Raji (cell line): ENCODE data around the gene RGS12.

ENCODE experiments used
- POLR2A ChIP-seq: IDR thresholded peaks from 2 replicates; pipeline ENCODE4 v1.6.1; 2011; ENCODE audit warnings: low read depth, low read length, control low read depth; ENCODE audit not compliant: insufficient read depth

RGS12 gene, protein sequence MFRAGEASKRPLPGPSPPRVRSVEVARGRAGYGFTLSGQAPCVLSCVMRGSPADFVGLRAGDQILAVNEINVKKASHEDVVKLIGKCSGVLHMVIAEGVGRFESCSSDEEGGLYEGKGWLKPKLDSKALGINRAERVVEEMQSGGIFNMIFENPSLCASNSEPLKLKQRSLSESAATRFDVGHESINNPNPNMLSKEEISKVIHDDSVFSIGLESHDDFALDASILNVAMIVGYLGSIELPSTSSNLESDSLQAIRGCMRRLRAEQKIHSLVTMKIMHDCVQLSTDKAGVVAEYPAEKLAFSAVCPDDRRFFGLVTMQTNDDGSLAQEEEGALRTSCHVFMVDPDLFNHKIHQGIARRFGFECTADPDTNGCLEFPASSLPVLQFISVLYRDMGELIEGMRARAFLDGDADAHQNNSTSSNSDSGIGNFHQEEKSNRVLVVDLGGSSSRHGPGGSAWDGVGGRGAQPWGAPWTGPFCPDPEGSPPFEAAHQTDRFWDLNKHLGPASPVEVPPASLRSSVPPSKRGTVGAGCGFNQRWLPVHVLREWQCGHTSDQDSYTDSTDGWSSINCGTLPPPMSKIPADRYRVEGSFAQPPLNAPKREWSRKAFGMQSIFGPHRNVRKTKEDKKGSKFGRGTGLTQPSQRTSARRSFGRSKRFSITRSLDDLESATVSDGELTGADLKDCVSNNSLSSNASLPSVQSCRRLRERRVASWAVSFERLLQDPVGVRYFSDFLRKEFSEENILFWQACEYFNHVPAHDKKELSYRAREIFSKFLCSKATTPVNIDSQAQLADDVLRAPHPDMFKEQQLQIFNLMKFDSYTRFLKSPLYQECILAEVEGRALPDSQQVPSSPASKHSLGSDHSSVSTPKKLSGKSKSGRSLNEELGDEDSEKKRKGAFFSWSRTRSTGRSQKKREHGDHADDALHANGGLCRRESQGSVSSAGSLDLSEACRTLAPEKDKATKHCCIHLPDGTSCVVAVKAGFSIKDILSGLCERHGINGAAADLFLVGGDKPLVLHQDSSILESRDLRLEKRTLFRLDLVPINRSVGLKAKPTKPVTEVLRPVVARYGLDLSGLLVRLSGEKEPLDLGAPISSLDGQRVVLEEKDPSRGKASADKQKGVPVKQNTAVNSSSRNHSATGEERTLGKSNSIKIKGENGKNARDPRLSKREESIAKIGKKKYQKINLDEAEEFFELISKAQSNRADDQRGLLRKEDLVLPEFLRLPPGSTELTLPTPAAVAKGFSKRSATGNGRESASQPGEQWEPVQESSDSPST (N-terminal part only)

DNA sequence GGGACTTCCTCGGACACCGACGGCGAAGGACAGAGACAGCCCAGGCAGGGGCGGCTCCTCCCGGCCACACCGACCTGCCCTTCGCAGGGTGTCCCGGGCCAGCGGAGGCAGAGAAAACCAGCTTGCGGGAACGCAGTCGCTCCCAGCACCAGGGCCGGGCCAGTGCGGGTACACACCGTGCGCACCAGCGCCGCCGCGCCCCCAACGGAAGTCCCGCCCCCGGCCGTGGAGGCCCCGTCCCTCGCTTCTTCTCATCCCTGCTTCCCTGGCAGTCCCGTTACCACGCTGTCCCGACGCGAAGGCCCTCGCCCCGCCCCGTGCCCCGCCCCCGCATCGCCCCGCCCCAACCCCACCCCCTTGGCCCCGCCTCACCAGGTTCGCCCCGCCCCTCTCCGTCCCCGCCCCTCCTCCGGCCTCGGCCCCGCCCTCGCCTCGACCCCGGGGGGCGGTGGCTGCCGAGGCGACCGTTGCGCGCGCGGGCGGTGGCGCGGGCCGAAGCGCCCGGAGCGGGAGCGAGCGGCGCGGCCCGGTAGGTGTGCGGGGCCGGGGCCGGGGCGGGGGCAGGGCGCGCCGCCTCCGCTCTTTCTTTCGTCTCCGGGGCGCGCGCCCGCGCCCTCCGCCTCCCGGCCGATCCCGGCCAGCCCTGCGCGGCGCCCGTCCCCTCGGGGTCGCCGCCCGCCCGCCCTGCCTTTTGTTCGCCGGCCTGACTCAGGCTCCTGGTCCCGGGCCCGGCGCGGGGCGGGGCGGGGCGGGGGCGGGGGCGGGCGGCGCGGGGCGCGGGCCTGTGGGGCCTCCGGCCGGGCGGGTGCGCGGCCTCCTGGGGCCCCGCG, at the start of gene RGS12:
RGS12 (plus strand) TSS at position 451 of the 830 bp plus-strand sequence. CDS start 23,150 bp downstream, outside the sequence.
- no peak for TF ChIP-seq POLR2A

DNA sequence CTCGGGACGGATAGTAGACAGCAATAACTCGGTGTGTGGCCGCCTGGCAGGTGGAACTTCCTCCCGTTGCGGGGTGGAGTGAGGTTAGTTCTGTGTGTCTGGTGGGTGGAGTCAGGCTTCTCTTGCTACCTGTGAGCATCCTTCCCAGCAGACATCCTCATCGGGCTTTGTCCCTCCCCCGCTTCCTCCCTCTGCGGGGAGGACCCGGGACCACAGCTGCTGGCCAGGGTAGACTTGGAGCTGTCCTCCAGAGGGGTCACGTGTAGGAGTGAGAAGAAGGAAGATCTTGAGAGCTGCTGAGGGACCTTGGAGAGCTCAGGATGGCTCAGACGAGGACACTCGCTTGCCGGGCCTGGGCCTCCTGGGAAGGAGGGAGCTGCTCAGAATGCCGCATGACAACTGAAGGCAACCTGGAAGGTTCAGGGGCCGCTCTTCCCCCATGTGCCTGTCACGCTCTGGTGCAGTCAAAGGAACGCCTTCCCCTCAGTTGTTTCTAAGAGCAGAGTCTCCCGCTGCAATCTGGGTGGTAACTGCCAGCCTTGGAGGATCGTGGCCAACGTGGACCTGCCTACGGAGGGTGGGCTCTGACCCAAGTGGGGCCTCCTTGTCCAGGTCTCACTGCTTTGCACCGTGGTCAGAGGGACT, 49.6 kb upstream of the RGS12 start:
- TF ChIP-seq POLR2A = no peak

DNA sequence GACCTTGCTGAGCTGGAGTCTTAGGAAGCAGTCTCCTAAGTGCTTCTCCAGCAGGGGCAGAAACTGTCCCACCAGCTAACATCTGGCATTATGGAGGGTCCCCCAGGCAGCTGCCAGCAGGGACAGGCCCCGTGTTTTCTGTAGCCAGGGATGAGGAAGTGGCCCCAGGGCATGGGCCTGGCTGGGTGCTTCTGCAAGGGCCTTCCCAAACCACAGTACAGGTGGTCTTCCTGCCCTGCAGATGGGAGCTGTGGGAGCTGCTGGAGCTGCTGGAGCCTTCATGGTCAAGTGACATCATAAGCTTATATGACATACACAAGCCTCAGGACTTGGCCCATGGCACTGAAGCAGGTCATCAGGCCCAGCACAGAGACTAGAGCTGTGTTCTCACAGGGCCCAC, 48.8 kb upstream of the RGS12 start:
- TF ChIP-seq POLR2A = no peak

DNA sequence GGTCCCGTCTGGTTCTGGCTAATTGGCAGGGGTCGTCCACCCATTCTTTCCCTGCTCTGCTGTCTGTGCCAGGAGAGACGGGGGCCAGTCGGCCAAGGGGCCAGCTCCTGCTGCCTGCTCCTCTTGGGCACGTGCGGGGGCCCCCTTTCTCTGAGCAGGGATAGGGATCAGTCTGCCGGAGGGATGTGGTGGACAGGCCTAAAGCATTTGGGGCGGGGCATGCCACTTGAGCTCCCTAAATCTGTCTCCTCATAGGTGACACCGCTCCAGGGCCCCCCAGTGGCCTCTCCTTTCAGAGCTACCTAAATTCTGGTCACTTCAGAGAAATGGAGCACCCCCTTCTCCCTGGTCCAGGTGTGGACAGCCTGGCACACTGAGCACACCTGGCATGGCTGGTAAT, 48.1 kb upstream of the RGS12 start:
- TF ChIP-seq POLR2A = no peak

DNA sequence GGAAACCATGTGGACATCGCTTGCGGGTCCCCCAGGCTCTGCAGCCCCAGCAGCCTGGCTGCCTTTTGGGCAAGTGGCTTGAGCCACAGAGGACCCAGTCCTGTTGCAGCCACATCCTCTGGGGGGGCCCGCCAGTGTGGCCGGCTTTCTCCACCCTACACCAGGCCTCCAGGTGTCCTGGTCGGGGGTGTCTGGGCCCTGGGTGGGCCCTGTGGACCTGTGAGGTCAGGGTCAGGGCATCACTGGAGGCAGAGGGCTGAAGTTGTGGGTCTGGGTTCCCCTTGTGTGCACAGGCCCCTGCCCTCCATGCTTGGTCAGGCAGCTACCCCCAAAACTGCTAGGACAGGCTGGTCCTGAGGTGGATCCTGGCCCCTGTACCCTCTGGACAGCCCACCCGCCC, 47.1 kb upstream of the RGS12 start:
- no peak for TF ChIP-seq POLR2A

DNA sequence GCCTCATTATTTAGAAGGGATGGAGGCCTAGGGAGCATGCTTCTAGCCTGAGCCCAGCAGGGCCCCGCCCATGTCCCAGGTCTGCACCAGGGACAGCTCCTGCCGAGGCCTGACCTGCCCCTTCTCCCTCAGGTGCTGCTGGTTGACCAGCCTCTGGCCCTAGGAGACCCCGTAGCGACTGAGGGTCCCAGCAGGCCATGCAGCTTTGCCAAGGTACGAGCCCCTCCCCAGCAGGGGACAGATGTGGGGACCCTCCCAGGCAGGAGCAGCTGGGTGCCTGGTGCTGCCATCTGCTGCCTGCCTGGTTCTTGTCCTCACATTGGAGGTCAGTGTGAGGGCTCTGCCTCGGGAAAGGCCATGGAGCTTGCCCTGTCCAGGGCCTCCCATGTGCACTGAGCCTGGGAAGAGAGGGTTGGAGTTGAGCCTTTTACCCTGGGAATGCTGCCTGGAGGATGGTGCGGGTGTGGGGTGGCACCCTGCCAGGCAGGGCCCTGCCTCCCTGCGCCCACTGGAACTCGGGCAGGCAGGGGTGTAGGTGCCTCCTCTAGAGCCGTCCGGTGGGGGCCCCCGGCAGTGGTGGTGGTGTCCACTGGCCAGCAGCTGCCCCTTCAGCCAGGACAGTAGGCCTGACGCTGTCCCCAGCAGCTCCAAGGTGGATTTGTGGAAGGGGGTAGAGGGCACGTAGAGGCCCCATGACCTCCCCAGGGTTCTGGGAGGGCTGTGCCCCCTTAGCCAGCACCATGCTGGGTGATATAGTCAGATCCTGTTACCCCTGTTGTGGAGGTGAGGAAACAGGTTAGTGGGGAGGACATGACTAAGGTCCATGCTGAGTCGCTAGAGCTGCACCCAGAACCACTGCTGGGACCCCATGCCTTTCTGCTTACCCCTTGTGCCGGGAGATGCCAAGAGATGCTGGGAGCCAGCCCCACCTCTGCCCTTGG, 46.1 kb upstream of the RGS12 start:
- TF ChIP-seq POLR2A = no peak

DNA sequence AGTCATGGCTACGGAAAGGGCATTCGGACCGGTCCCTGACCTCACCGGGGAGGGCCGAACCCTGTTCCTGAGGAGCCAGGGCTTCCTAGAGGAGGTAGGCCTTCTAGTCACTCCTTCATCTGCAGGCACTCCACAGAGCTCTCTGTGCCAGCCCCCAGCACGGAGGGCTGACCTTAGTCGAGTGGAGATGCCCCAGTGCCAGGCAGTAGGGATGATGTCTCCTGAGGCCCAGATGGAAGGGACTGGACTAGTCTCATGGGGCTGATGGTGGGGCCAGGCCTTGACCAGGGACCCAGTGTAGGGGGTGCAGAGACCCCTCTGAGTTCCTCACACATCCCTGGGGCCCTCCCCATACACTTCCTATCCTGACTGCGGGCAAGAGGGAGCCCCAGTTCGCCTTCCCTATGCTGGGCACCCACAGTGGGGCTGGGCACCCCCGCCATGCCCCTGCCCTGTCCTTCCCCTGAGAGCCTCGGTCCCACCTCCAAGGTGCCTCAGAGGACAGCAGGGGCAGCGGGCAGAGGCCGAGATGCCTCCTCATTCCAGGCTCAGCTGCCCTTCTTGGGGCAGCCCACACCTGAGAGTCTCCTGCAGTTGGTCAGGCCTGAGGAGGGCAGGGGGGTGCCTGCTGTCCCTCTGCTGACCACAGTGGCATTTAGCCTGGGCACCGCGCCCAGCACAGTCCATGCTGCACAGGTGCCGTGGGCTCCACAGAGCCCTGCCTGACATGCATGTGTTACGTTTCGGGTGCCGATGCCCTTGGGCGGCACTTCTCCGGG, 45.2 kb upstream of the RGS12 start:
- no peak for TF ChIP-seq POLR2A

DNA sequence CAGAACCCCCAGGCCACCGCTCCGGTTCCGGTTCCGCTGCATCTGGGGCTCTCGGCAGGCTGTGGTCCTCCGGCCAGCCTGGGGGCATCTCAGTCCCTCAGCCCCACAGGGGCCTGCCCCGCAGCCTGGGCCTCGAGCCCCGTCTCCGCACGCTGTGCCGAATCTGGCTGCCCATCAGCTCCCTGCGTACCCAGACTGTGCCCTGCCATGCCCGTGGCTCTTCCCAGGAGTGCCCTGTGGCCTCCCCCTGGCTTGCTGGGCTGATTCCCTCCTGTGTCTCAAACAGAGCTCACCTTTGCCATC, 44.7 kb upstream of the RGS12 start:
- TF ChIP-seq POLR2A = no peak

DNA sequence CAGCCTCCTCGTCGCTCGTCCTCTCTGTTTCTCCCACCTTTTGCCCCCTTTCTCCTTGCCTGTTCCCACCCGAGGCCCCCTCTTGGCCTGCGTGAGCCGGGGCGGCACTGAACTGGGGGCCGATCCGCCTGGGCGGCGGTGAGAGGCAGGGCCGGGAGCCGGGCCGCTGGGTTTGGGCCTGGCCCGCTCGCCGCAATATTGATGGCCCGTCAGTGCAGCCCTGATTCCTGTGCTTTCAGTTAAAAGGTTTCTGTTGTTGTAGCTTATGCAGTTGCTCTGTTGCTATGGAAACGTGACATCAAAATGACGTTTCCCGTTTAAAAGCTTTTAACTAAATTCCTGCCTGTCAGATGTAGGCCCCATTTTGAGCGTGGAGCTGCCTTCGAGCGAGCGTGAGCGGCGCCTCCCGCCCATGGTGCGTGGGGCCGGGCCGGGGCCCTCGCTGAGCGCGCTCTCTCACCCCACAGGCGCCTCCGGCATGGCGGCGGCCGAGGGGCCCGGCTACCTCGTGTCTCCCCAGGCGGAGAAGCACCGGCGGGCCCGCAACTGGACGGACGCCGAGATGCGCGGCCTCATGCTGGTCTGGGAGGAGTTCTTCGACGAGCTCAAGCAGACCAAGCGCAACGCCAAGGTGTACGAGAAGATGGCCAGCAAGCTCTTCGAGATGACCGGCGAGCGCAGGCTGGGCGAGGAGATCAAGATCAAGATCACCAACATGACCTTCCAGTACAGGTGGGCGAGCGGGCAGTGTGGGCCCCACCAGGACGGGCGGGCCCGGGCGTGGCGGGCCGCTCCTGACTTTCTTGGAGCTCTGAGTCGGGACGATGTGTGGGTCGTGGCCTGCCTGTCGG, 43.8 kb upstream of the RGS12 start, which contains the start of gene MSANTD1:
MSANTD1 (plus strand) TSS at position 349 of the 851 bp plus-strand sequence; CDS start at position 413, 64 bp downstream.
- TF ChIP-seq POLR2A = no peak

DNA sequence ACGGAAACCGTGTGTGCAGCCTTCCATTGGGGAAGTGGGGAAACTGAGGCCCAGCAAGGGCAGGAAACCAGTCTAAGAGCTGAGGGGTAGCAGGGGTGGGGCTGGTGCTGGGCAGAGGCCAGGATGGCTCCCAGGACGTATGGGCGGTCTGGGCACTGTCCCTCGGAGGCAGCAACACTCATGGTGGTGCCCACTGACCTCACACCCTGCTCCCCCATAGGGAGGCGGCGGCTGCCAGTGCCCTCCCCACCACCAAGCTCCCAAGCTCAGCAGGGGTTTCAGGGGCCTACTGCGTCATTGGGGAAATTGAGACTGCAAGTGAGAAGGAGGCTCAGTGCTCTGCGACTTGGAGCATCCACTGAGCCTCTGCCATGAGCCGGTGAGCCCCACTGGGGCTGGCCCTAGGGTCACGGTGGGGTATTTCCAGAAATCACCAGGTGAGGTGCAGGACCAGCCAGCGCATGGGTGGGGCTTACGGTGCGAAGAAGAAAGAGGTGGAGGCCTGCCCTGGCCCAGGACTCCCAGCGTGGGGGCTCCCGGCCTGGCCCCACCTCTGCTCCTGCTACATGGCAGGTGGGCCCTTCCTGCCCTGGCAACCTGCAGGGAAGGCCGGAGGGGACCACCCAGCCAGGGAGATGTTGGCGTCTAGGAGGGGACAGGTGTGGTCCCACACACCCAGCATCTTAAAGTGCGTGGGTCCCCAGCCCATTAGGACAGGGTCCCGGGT, 42.9 kb upstream of the RGS12 start:
- TF ChIP-seq POLR2A = no peak
